ENCODE measurements around the gene LINGO4. TPM values are rescaled to one million over a fixed set of nuclear protein-coding genes. Genes with fewer than 3 reads are reported as not detected.
A peak's percentile ranks its signal among the peaks of the same experiment; 100 is the strongest.
"Not testable (repeated sequence)": the region's sequence is repeated elsewhere in the genome, so short reads cannot be mapped to it uniquely, and the experiment has no call there.

LINGO4 gene
- total and polyA plus RNA-seq, 3 experiments from 2014 or later = 0.09 to 0.28 TPM; not detected in 1

DNA sequence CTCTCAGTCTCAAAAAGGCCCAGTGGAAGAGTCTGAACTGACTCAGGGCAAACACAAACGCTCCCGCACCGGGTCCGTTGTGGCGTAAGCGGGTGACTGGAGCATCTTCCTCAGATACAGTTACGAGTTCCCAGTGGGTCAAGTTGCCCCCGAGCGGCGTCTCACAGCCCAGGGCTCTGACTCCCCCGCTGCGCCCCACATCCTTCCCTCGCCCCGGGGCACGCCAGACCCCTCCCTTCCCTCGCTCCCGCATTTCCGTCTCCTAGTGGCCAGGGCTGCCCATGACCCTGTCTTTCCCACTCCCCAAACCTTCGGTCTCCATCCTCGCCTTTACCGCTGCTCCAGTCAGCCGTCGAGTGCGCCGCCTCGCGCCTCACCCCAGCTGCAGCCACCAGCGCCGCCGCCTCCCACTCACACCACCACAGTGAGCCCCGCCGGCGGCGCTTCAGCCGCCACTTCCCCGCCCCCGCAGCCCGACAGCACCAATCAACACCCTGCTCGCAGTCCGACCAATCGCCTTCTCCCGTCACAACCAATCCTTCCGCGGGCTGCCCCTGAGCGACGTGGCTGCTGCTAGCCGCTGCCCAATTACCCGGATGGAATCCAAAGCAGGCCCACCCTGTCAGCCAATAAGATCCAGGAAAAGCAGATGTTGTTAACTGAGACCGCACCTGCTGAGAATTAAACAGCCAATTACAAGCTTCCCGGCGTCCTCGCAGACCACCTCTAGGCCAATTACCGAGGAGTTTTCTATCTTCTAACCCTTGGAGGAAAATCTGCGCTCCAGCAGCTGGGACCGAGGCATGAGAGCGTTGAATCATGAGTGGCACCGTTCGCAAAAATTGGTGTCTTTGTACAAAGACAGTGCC is 14.9 kb downstream of the LINGO4 start, which contains the start of gene TDRKH:
TSS of gene TDRKH (minus strand) at position 430 of the 869 bp plus-strand sequence. CDS start 7,478 bp downstream, outside the sequence.
- H3K4me3 ChIP-seq (ENCODE audit: low read length) = peak within 1 kb of the TSS; percentile 99
- H3K4me3 Mint-ChIP-seq = peak within 1 kb of the TSS; percentile 88 to 99 (median 95)
- H3K9me3 ChIP-seq (ENCODE audit: low read length) = no peaks in the 10 kb centered on the region
- peaks cover 34 to 46% (median 34%) of the 10 kb centered on the region in 3 donors for H3K4me1 Mint-ChIP-seq
- H3K36me3 Mint-ChIP-seq = peaks cover 0 to 15% (median 4%) of the 10 kb centered on the region in 3 donors
- no peaks in the 10 kb centered on the region for H3K36me3 ChIP-seq (ENCODE audit: insufficient read depth, low read length)
- H3K27ac Mint-ChIP-seq = peak within 1 kb of the TSS; percentile 71 to 96 (median 86)
- peaks cover 0 to 3% of the 10 kb centered on the region in 2 donors for H3K27me3 Mint-ChIP-seq
- peaks cover 16% of the 10 kb centered on the region for H3K4me1 ChIP-seq (ENCODE audit: insufficient read depth, low read length)
- DNase-seq = peak; percentile 96 to 99 (median 99)
- H3K27me3 ChIP-seq (ENCODE audit: insufficient read depth, low read length, poor library complexity, severe bottlenecking) = no peaks in the 10 kb centered on the region
- POLR2A ChIA-PET = interaction anchor here (1.0 to 3.1 kb wide), 2 partner anchors 27 to 48 kb away, joined by 3 to 14 read pairs; partner anchors contain the start of gene MRPL9
- CTCF ChIA-PET = interaction anchor here (0.7 to 1.7 kb wide), 7 partner anchors 8 to 46 kb away, joined by 3 to 6 read pairs (median 3); partner anchors contain the start of gene MRPL9
- H3K9me3 Mint-ChIP-seq = no peaks in the 10 kb centered on the region
- H3K27ac ChIP-seq (ENCODE audit: low read depth, low read length) = peak within 1 kb of the TSS; percentile 66

DNA sequence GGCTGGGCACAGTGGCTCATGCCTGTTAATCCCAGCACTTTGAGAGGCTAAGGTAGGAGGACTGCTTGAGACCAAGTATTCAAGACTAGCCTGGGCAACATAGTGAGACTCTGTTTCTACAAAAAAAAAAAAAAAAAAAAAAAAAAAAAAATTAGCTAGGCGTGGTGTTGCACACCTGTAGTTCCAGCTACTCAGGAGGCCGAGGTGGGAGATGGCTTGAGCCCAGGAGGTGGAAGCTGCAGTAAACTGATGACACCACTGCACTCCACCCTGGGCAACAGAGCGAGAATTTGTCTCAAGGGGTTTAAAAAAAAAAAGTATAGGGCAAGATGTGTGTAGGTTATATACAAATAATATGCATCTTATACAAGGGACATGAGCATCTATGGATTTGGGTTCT is 17.5 kb downstream of the LINGO4 start:
- peaks cover 0 to 3% of the 10 kb centered on the region in 2 donors for H3K27me3 Mint-ChIP-seq
- no peak overlapping the region for H3K27ac ChIP-seq (ENCODE audit: low read depth, low read length)
- ChIA-PET CTCF (interaction anchor here (0.9 kb wide), 1 partner anchor 191 kb away, joined by 3 read pairs; no protein-coding TSS in a partner anchor), POLR2A (interaction anchor here (0.6 kb wide), 1 partner anchor 221 kb away, joined by 4 read pairs; no protein-coding TSS in a partner anchor)
- H3K4me1 Mint-ChIP-seq = peaks cover 34 to 38% (median 34%) of the 10 kb centered on the region in 3 donors
- H3K4me1 ChIP-seq (ENCODE audit: insufficient read depth, low read length) = peaks cover 16% of the 10 kb centered on the region
- H3K9me3 ChIP-seq (ENCODE audit: low read length) = no peaks in the 10 kb centered on the region
- peak overlapping the region in 1 of 7 donors; percentile 36 for H3K4me3 Mint-ChIP-seq
- peak overlapping the region in 1 of 8 donors; percentile 2 for H3K27ac Mint-ChIP-seq
- peaks cover 0 to 12% (median 1%) of the 10 kb centered on the region in 3 donors for H3K36me3 Mint-ChIP-seq
- H3K4me3 ChIP-seq (ENCODE audit: low read length) = no peak overlapping the region
- H3K27me3 ChIP-seq (ENCODE audit: insufficient read depth, low read length, poor library complexity, severe bottlenecking) = no peaks in the 10 kb centered on the region
- H3K9me3 Mint-ChIP-seq = no peaks in the 10 kb centered on the region
- DNase-seq = no peak
- no peaks in the 10 kb centered on the region for H3K36me3 ChIP-seq (ENCODE audit: insufficient read depth, low read length)

DNA sequence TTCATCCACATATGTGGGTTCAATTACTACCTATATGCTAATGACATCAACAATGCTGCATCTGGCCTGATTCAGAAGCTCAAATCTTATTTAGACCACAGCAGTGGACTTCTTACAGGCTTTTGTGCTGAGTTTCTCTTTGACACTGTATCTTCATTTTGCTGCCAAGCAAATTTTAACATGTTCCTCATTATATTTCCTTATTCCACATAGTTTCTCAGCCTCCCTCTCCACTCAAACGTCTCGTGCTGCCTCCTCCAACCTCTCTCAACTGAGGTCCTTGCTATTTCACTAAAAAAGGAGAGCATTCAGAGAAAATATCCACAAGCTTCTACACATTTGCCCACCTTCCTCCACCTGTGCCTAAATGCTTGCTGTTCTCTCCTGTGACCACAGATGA is 21.4 kb downstream of the LINGO4 start:
- Mint-ChIP-seq H3K4me3 (no peak overlapping the region), H3K27ac (no peak overlapping the region), H3K36me3 (peaks cover 4 to 33% (median 13%) of the 10 kb centered on the region in 3 donors), H3K4me1 (peaks cover 2 to 8% (median 3%) of the 10 kb centered on the region in 3 donors), H3K27me3 (no peaks in the 10 kb centered on the region), H3K9me3 (no peaks in the 10 kb centered on the region)
- POLR2A ChIA-PET = no interaction called here
- H3K27me3 ChIP-seq (ENCODE audit: insufficient read depth, low read length, poor library complexity, severe bottlenecking) = no peaks in the 10 kb centered on the region
- H3K4me1 ChIP-seq (ENCODE audit: insufficient read depth, low read length) = no peaks in the 10 kb centered on the region
- H3K36me3 ChIP-seq (ENCODE audit: insufficient read depth, low read length) = peaks cover under 1% of the 10 kb centered on the region
- no peak overlapping the region for H3K27ac ChIP-seq (ENCODE audit: low read depth, low read length)
- CTCF ChIA-PET = no interaction called here
- H3K9me3 ChIP-seq (ENCODE audit: low read length) = no peaks in the 10 kb centered on the region
- no peak overlapping the region for H3K4me3 ChIP-seq (ENCODE audit: low read length)
- no peak for DNase-seq

DNA sequence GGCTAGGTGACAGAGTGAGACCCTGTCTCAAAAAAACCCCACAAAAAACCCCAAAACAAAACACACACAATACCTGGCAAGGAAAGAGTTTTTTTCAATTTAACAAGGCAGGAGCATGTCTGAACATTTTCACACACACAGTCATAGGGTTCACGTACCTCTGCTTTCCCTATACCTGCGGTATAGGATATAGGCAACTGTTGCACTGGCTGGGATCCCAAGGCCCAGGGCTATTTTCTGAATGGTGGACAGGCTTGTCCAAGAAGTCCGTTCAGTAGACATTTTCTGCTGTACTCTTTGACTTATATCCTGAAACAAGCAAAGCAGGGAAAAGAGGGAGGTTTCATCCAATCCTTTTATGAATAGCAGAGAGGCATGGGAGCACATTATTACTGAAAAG is 22.5 kb downstream of the LINGO4 start:
- Mint-ChIP-seq H3K4me1 (no peaks in the 10 kb centered on the region), H3K27me3 (no peaks in the 10 kb centered on the region), H3K4me3 (no peak overlapping the region), H3K9me3 (no peaks in the 10 kb centered on the region), H3K36me3 (peaks cover 8 to 43% (median 20%) of the 10 kb centered on the region in 3 donors), H3K27ac (peak overlapping the region in 1 of 8 donors; percentile 31)
- H3K36me3 ChIP-seq (ENCODE audit: insufficient read depth, low read length) = peaks cover 11% of the 10 kb centered on the region
- H3K27me3 ChIP-seq (ENCODE audit: insufficient read depth, low read length, poor library complexity, severe bottlenecking) = no peaks in the 10 kb centered on the region
- ChIA-PET POLR2A (no interaction called here), CTCF (no interaction called here)
- DNase-seq = no peak
- no peaks in the 10 kb centered on the region for H3K9me3 ChIP-seq (ENCODE audit: low read length)
- H3K4me1 ChIP-seq (ENCODE audit: insufficient read depth, low read length) = no peaks in the 10 kb centered on the region
- no peak overlapping the region for H3K4me3 ChIP-seq (ENCODE audit: low read length)
- H3K27ac ChIP-seq (ENCODE audit: low read depth, low read length) = no peak overlapping the region

DNA sequence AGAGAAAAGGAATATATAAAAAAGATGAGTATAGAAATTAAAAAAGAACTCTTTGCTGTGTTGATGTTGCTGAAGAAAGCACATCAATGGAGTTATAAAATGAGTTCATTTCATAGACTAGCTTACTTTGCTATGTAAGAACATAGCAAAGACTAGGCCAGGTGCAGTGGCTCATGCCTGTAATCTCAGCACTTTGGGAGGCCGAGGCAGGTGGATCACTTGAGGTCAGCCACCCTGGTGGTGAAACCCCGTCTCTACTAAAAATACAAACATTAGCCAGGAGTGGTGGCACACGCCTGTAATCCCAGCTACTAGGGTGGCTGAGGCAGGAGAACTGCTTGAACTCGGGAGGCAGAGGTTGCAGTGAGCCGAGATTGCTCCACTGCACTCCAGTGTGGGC is 23.2 kb downstream of the LINGO4 start:
- H3K4me1 ChIP-seq (ENCODE audit: insufficient read depth, low read length); DNase-seq; H3K9me3 ChIP-seq (ENCODE audit: low read length); H3K4me1 Mint-ChIP-seq; H3K27me3 Mint-ChIP-seq; H3K4me3 ChIP-seq (ENCODE audit: low read length); H3K9me3 Mint-ChIP-seq; POLR2A ChIA-PET; CTCF ChIA-PET; H3K27ac Mint-ChIP-seq; H3K27ac ChIP-seq (ENCODE audit: low read depth, low read length); H3K27me3 ChIP-seq (ENCODE audit: insufficient read depth, low read length, poor library complexity, severe bottlenecking); H3K4me3 Mint-ChIP-seq: not testable (repeated sequence)
- peaks cover 8 to 47% (median 20%) of the 10 kb centered on the region in 3 donors for H3K36me3 Mint-ChIP-seq
- H3K36me3 ChIP-seq (ENCODE audit: insufficient read depth, low read length) = peaks cover 12% of the 10 kb centered on the region

DNA sequence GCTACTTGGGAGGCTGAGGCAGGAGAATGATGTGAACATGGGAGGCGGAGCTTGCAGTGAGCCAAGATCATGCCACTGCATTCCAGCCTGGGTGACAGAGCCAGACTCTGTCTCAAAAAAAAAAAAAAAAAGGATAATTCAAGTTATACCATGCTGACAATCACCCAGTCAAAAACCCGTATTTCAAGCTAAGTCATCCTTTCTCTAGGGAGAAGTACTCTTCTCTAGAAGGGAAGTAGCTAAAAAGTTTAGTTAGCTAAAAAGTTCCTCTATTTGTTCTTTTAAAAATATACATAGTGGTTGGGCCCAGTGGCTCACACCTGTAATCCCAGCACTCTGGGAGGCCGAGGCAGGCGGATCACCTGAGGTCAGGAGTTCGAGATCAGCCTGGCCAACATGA is 24.5 kb downstream of the LINGO4 start:
- H3K27me3 Mint-ChIP-seq; H3K27ac ChIP-seq (ENCODE audit: low read depth, low read length); H3K4me1 Mint-ChIP-seq; POLR2A ChIA-PET; H3K4me3 ChIP-seq (ENCODE audit: low read length); H3K9me3 ChIP-seq (ENCODE audit: low read length); H3K9me3 Mint-ChIP-seq; H3K4me3 Mint-ChIP-seq; H3K27ac Mint-ChIP-seq; DNase-seq; H3K4me1 ChIP-seq (ENCODE audit: insufficient read depth, low read length); H3K27me3 ChIP-seq (ENCODE audit: insufficient read depth, low read length, poor library complexity, severe bottlenecking): not testable (repeated sequence)
- peaks cover 12 to 60% (median 25%) of the 10 kb centered on the region in 3 donors for H3K36me3 Mint-ChIP-seq
- CTCF ChIA-PET = interaction anchor here (0.7 kb wide), 1 partner anchor 20 kb away, joined by 3 read pairs; no protein-coding TSS in a partner anchor
- peaks cover 24% of the 10 kb centered on the region for H3K36me3 ChIP-seq (ENCODE audit: insufficient read depth, low read length)

DNA sequence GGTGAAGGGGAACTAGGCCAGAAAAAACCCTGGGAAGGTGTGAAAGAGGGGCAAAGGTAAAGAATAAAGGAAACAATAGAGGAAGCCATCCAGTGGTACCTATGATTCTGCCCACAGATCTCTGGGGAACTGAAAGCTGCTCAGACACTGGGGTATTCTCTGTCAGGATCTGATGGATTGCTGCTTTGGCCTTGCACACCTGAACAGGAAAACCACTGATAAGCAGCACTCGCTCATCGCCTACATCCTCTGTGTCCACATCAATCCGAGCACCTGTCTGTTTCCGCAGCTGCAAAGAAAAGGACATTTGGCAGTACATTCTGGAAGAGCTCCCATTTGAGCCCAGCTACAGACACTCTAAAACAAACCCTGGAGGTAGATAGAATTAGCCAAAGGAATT is 25.4 kb downstream of the LINGO4 start:
- Histone ChIP-seq H3K36me3 (ENCODE audit: insufficient read depth, low read length) (peaks cover 28% of the 10 kb centered on the region), H3K9me3 (ENCODE audit: low read length) (no peaks in the 10 kb centered on the region), H3K27me3 (ENCODE audit: insufficient read depth, low read length, poor library complexity, severe bottlenecking) (no peaks in the 10 kb centered on the region), H3K4me1 (ENCODE audit: insufficient read depth, low read length) (no peaks in the 10 kb centered on the region), H3K27ac (ENCODE audit: low read depth, low read length) (no peak overlapping the region), H3K4me3 (ENCODE audit: low read length) (no peak overlapping the region)
- H3K9me3 Mint-ChIP-seq = no peaks in the 10 kb centered on the region
- H3K4me1 Mint-ChIP-seq = no peaks in the 10 kb centered on the region
- no peak for DNase-seq
- no peaks in the 10 kb centered on the region for H3K27me3 Mint-ChIP-seq
- H3K36me3 Mint-ChIP-seq = peaks cover 12 to 69% (median 32%) of the 10 kb centered on the region in 3 donors
- POLR2A ChIA-PET = no interaction called here
- CTCF ChIA-PET = no interaction called here
- peak overlapping the region in 2 of 8 donors; percentile 35 to 75 for H3K27ac Mint-ChIP-seq
- H3K4me3 Mint-ChIP-seq = no peak overlapping the region

DNA sequence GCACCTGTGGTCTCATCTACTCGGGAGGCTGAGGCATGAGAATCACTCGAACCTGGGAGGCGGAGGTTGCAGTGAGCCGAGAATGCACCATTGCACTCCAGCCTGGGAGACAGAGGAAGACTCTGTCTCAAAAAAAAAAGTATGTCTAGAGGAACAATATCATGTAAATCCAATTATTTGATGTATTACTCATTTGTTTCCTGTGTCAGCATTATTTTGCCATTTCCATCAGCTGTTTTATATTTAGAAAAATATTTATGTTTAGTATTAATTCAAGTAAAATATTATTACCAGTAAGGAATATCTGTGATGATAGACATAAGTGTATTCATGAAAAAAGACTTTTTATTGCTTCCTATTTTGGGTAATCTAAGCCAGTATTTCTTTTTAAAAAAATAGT is 27.9 kb downstream of the LINGO4 start:
- CTCF ChIA-PET = no interaction called here

More for the DNA sequence above, 27.9 kb downstream of the LINGO4 start:
- Histone ChIP-seq H3K4me1 (ENCODE audit: insufficient read depth, low read length) (no peaks in the 10 kb centered on the region), H3K27me3 (ENCODE audit: insufficient read depth, low read length, poor library complexity, severe bottlenecking) (no peaks in the 10 kb centered on the region), H3K36me3 (ENCODE audit: insufficient read depth, low read length) (peaks cover 35% of the 10 kb centered on the region), H3K4me3 (ENCODE audit: low read length) (no peak overlapping the region), H3K9me3 (ENCODE audit: low read length) (no peaks in the 10 kb centered on the region), H3K27ac (ENCODE audit: low read depth, low read length) (no peak overlapping the region)
- H3K36me3 Mint-ChIP-seq = peaks cover 12 to 84% (median 34%) of the 10 kb centered on the region in 3 donors
- no peak overlapping the region for H3K4me3 Mint-ChIP-seq
- no peak for DNase-seq
- H3K9me3 Mint-ChIP-seq = no peaks in the 10 kb centered on the region
- POLR2A ChIA-PET = no interaction called here
- no peaks in the 10 kb centered on the region for H3K4me1 Mint-ChIP-seq
- no peaks in the 10 kb centered on the region for H3K27me3 Mint-ChIP-seq
- no peak overlapping the region for H3K27ac Mint-ChIP-seq
